Neural progenitor cell (in vitro differentiated cells): ENCODE measurements around the gene STARD8.

Experiments
- EZH2 ChIP-seq: fragments of 200-600 bp; sonication (generic); IDR thresholded peaks from 2 replicates; pipeline ENCODE4 v1.6.1; 2017; ENCODE audit warnings: antibody characterized with exemption, mild to moderate bottlenecking, moderate library complexity
- TF ChIP-seq, protein P1 (sequence below): fragments of 200-600 bp; sonication (generic); IDR thresholded peaks from 2 replicates; pipeline ENCODE4 v1.5.1; 2017; ENCODE audit warnings: antibody characterized with exemption, mild to moderate bottlenecking

DNA sequence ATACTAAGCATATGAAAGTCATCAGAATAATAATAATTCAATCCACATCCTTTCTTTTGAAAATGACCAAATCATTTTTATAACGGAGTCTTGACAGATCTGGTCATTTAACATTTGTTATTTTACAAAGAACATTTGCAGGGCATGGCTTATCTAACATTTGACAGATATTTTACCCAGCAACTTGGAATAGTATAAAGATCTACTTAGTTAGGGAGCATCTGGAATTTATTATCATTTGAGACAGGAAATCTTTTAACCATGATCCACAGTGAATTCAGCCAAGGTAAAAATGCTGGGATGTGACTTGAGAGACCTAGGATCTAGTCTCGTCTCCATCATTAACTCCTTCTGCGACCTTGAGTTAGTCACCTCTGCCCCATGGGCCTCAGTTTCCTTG lies 22.4 kb downstream of the STARD8 start:
- TF ChIP-seq, protein P1, sequence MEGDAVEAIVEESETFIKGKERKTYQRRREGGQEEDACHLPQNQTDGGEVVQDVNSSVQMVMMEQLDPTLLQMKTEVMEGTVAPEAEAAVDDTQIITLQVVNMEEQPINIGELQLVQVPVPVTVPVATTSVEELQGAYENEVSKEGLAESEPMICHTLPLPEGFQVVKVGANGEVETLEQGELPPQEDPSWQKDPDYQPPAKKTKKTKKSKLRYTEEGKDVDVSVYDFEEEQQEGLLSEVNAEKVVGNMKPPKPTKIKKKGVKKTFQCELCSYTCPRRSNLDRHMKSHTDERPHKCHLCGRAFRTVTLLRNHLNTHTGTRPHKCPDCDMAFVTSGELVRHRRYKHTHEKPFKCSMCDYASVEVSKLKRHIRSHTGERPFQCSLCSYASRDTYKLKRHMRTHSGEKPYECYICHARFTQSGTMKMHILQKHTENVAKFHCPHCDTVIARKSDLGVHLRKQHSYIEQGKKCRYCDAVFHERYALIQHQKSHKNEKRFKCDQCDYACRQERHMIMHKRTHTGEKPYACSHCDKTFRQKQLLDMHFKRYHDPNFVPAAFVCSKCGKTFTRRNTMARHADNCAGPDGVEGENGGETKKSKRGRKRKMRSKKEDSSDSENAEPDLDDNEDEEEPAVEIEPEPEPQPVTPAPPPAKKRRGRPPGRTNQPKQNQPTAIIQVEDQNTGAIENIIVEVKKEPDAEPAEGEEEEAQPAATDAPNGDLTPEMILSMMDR = no peak
- no peak for TF ChIP-seq EZH2
